CD4-positive, alpha-beta T cell treated with Interleukin-6 for 4 hours (primary cell): ENCODE measurements around the gene USP2.

ENCODE experiments used
- DNase-seq: peaks from one replicate; pipeline ENCODE4 v3.0.0-alpha.2; 2020; ENCODE audit warnings: mixed read lengths

The USP2 gene

DNA sequence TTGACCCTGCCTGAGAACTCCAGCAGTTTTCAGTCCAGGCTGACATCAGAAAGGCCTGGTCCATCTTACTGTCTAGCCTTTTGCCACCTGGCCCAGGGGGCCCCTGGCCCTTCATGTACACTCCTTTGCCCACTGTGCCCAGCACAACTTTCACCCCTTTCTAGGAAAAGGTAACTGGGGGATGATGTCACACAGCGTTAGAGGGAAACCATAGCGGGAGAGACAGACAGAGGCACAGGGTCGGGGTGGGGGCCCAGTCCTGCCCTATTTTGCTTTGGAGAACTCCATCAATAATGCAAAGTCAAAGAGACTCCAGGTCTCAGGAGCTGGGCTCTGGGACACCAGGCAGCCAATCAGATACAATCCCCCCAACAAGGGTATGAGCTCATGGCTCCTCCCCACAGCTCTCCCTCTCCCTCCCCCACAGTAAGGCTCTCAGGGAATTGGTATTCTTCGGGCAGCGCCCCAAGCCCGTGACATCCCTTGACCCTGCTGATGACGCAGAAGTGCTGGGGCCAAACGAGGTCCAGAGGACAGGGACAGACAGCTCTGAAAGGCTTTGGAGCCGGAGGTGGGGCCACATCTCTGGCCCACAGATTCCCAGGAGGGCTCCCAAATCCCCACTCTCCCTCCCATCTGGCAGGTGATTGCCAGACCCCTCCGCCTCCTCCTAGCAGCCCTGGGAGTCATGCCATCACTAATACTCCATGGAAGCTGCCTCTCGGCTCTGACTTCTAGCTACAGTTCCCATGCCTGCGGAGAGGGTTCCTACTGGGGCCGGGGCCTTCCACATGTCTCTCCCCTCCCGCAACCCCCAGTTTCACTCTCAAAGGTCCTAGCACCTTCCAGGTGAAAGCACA, 5.9 kb downstream of the USP2 start:
- no peak for DNase-seq

- no peak for DNase-seq
These were observed 6.7 kb downstream of the USP2 start for GRCh38 chr11:119374632-119375336.

GRCh38 chr11:119373921-119374631, 7.4 kb downstream of the USP2 start:
- peak; percentile 55 for DNase-seq

- no peak for DNase-seq
These were observed 8.2 kb downstream of the USP2 start for GRCh38 chr11:119373059-119373920.

DNA sequence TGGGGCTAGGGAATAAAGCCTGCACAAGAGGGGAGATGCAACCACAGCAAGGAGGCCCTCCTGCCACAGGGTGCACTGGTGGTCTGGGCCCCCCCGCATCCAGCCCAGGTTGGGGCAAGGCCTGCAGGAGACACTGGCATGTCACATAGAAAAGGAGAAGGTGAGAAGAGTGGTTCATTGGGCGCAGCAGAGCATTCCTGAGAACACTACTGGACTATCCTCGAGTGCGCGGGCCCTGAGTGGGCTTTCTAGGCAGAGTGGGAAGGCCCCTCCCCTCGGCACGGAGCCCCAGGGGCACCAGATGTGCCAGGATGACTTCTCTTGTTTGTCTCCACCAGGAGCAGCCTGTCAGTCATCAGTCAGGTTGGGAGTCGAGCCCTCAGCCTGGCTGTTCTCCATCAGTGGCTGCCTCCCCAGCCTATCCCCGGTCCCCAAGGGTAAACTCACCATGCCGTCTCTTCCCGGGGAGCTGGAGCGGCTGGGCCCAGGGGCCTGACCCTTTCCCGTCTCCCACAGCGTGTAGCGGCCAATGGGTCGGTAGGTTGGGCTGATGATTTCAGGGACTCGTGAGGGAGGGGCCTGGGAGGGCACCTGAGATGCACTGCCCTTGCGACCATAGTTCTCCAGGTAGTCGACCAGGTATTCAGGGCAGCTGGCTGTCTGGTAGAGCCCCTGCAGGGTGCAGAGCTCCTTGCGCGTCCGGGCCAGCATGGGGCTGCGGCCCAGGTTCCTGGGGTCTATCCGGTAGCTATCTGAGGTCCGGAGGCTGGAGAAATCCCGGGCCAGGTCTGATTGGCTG, 9.0 kb downstream of the USP2 start:
- DNase-seq = no peak

GRCh38 chr11:119371778-119372182, 9.7 kb downstream of the USP2 start:
- no peak for DNase-seq

GRCh38 chr11:119371067-119371601, 10.4 kb downstream of the USP2 start:
- DNase-seq = no peak

GRCh38 chr11:119370486-119371046, 10.9 kb downstream of the USP2 start:
- no peak for DNase-seq

- DNase-seq = no peak
These were observed 12.2 kb downstream of the USP2 start for GRCh38 chr11:119369132-119369925.

- DNase-seq = no peak
These were observed 13.1 kb downstream of the USP2 start for GRCh38 chr11:119368121-119369034.

- no peak for DNase-seq
These were observed 13.8 kb downstream of the USP2 start for GRCh38 chr11:119367661-119368120.

GRCh38 chr11:119366690-119367620, 14.5 kb downstream of the USP2 start:
- no peak for DNase-seq

DNA sequence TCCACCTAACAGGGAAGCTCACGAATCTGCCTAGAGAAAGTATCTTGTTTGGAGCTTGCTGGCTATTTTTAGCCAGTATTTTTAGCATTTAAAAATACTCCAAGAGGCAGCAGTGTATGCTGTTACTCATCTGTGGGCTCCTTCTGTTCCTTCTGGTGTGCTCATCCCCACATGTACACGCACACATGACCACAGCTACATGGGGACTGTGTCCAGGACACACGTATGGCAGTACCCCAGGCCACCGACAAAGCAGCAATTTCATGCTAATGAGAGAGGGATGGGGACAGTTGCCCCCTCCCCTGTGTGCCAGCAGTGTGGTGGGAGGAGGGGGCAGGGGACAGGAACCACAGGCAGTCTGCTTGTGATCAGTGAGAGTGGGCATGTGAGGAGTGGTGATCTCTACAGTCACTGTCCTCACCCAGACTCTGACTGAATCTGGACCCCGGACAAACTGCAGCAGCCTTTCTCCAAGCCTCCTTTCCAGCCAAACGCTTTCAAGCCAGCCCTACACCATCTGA, 16.4 kb downstream of the USP2 start:
- DNase-seq = no peak

DNA sequence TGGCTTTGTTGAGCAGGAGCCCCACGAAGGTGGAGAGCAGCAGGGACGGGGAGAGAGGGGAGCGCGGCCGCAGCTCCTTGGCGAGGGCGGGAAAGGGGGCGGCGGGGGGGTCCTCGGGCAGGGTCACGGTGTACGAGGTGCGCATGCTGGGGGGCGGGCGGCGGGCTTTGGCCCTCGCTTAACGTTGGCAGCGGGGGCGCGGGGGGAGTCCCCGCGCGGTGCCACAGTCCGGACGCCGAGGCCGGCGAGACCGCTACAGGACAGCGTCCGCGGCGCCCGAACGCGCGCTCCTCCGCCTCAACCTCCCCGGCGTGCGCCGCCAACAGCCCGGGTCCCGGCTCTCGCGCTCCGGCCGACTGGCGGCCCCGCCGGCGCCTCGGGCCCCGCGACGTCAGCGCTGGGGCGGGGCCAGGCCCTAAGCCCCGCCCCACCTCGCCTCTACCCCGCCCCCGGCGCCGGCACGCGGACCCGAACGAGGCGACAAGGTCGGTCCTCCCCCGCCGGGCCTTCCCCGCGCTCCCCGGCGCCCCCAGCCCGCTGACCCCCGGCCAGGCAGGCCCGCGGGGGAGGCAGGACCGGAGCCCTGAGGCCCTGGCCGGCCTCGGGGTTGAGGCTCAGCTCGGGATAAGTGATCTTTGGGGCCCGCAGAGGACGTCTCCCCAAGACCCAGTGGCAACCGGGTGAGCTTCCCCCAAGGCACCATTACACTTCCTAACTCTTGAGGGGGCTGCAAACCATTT, 17.5 kb downstream of the USP2 start:
- DNase-seq = peak; percentile 59

GRCh38 chr11:119363081-119363850, 18.2 kb downstream of the USP2 start:
- no peak for DNase-seq

DNA sequence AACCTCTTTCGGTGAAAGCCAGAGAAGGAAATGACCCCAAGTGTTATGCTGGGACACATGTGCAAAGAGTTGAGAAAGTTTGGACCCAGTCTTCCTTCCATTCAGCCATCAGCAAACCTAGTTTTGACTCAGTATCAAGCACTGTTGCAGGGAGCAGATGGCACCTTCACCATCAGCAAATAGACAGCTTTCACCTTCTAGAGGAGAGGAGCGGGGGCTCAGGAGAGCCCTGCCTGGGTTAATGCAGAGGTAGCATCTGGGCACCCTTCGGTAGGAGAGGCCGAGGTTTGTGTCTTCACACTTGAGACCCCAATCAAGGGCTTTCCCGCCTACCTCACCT, 18.8 kb downstream of the USP2 start:
- no peak for DNase-seq
